PC-9 (cell line): ENCODE measurements around the gene MAP3K19. TPM values are rescaled to one million over a fixed set of nuclear protein-coding genes. Genes with fewer than 3 reads are reported as not detected.

Experiments used
- Bru-seq: library from RNA; stranded (reverse); fragments of 400-500 nt; gene quantifications from one replicate; lab custom pipeline; 2021; lab: Mats Ljungman, UMichigan
- BruChase-seq, 2 experiments: library from RNA; stranded (reverse); fragments of 400-500 nt; gene quantifications; one replicate each; lab custom pipeline; 2021; lab: Mats Ljungman, UMichigan
- BruUV-seq: library from RNA; stranded (reverse); fragments of 400-500 nt; replicated peaks from 2 replicates; lab custom pipeline; 2021; lab: Mats Ljungman, UMichigan
- CTCF ChIA-PET: fragments of 300-600 bp; sonication (Branson Sonifier 250); formaldehyde crosslinking; loops from one replicate; lab custom pipeline; 2022; ENCODE audit warnings: antibody characterized with exemption; lab: Charles Lee
- POLR2A ChIA-PET: fragments of 300-600 bp; sonication (Branson Sonifier 250); formaldehyde crosslinking; loops from one replicate; lab custom pipeline; 2022; ENCODE audit warnings: antibody characterized with exemption; ENCODE audit not compliant: unreplicated experiment; lab: Charles Lee
- DNase-seq, 2 experiments: peaks; one replicate each; pipeline versions ENCODE4 v3.0.0 to v3.0.0-alpha.2; 2015 to 2022; ENCODE audit warnings: mixed read lengths in 1 of 2
- H2AFZ ChIP-seq: fragments of 200-600 bp; sonication (generic); 2 replicates; pipeline ENCODE4 v1.8.1; 2017; ENCODE audit warnings: antibody characterized with exemption
- H3F3A ChIP-seq: fragments of 200-600 bp; sonication (generic); 2 replicates; pipeline ENCODE4 v1.8.1; 2017; ENCODE audit warnings: antibody characterized with exemption, mild to moderate bottlenecking, low read depth; ENCODE audit not compliant: insufficient read depth
- H3K27ac ChIP-seq: fragments of 200-600 bp; sonication (generic); 2 replicates; pipeline ENCODE4 v1.6.1; 2016; ENCODE audit warnings: mixed run types
- H3K27me3 ChIP-seq: fragments of 200-600 bp; sonication (generic); 2 replicates; pipeline ENCODE4 v1.6.1; 2016; ENCODE audit warnings: low read depth, mixed run types; ENCODE audit not compliant: insufficient read depth
- H3K36me3 ChIP-seq: fragments of 200-600 bp; sonication (generic); 2 replicates; pipeline ENCODE4 v1.6.1; 2016; ENCODE audit warnings: low read depth, mixed run types
- H3K4me1 ChIP-seq: fragments of 200-600 bp; sonication (generic); replicated peaks from 2 replicates; pipeline ENCODE4 v1.6.1; 2016; ENCODE audit warnings: mixed run types; ENCODE audit not compliant: insufficient read depth
- H3K4me2 ChIP-seq: fragments of 200-600 bp; sonication (generic); 2 replicates; pipeline ENCODE4 v1.6.1; 2017; ENCODE audit warnings: mixed run types
- H3K4me3 ChIP-seq: fragments of 200-600 bp; sonication (generic); 2 replicates; pipeline ENCODE4 v1.6.1; 2016; ENCODE audit warnings: mixed run types
- H3K79me2 ChIP-seq: fragments of 200-600 bp; sonication (generic); 2 replicates; pipeline ENCODE4 v1.6.1; 2017; ENCODE audit warnings: low read depth, mixed run types
- H3K9me2 ChIP-seq: fragments of 200-600 bp; sonication (generic); 2 replicates; pipeline ENCODE4 v1.8.1; 2017; ENCODE audit warnings: mild to moderate bottlenecking; ENCODE audit not compliant: insufficient read depth
- H3K9me3 ChIP-seq: fragments of 200-600 bp; sonication (generic); 2 replicates; pipeline ENCODE4 v1.8.1; 2016; ENCODE audit warnings: low read depth; ENCODE audit not compliant: insufficient read depth
- H4K20me1 ChIP-seq: fragments of 200-600 bp; sonication (generic); 2 replicates; pipeline ENCODE4 v1.8.1; 2017; ENCODE audit not compliant: insufficient read depth
- EZH2 ChIP-seq: fragments of 200-600 bp; sonication (generic); IDR thresholded peaks from 2 replicates; pipeline ENCODE4 v1.8.0; 2017; ENCODE audit warnings: antibody characterized with exemption, low read depth
- intact Hi-C: fragments of 100-400 bp; cut with micrococcal nuclease; formaldehyde crosslinking; loops from one replicate; pipeline ENCODE4 v1.10.0; 2022; ENCODE audit not compliant: unreplicated experiment
- long read RNA-seq: library from polyadenylated mRNA; stranded (forward); transcript quantifications from one replicate; pipeline ENCODE4 v2.0.0, GENCODE V29; 2022
- total RNA-seq: library from RNA; stranded (reverse); gene quantifications from 2 replicates; pipeline ENCODE4 v1.2.3, GENCODE V29; 2021
- TF ChIP-seq, protein P1 (sequence below): fragments of 200-600 bp; sonication (generic); conservative IDR thresholded peaks from 2 replicates; pipeline ENCODE4 v1.6.1; 2017; ENCODE audit warnings: mixed run types, antibody characterized with exemption, mild to moderate bottlenecking, moderate library complexity

Gene MAP3K19, protein sequence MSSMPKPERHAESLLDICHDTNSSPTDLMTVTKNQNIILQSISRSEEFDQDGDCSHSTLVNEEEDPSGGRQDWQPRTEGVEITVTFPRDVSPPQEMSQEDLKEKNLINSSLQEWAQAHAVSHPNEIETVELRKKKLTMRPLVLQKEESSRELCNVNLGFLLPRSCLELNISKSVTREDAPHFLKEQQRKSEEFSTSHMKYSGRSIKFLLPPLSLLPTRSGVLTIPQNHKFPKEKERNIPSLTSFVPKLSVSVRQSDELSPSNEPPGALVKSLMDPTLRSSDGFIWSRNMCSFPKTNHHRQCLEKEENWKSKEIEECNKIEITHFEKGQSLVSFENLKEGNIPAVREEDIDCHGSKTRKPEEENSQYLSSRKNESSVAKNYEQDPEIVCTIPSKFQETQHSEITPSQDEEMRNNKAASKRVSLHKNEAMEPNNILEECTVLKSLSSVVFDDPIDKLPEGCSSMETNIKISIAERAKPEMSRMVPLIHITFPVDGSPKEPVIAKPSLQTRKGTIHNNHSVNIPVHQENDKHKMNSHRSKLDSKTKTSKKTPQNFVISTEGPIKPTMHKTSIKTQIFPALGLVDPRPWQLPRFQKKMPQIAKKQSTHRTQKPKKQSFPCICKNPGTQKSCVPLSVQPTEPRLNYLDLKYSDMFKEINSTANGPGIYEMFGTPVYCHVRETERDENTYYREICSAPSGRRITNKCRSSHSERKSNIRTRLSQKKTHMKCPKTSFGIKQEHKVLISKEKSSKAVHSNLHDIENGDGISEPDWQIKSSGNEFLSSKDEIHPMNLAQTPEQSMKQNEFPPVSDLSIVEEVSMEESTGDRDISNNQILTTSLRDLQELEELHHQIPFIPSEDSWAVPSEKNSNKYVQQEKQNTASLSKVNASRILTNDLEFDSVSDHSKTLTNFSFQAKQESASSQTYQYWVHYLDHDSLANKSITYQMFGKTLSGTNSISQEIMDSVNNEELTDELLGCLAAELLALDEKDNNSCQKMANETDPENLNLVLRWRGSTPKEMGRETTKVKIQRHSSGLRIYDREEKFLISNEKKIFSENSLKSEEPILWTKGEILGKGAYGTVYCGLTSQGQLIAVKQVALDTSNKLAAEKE (N-terminal part only)
- not detected in 2 replicates for total RNA-seq
- percentile 4 among the genes with signal in this experiment for Bru-seq, nascent RNA
- BruChase-seq, experiment 1, labeled RNA remaining after a 2-hour chase: percentile 1 among the genes with signal in this experiment
- BruChase-seq, experiment 2, labeled RNA remaining after a 6-hour chase: percentile 2 among the genes with signal in this experiment
- long read RNA-seq: 0 reads

DNA sequence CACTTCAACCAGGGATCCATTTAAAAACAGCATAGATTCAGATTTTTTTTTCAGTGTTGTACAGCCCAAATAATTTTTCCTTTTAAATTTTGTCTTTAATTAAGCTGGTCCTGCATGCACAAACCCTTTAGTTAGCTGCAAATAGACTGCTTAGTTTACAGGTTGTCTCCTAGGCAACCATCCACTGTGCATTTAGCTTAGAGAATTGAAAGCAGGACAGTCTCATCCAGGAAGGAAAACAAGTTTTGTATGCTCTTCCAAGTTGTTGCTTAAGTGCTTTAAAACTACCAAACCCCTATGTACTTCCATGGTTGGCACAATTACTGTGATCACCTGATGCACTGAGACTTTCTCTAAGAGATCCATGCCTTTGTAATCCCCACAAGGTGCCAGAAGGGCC, at the start of gene MAP3K19:
Gene MAP3K19, minus strand, starts transcription at position 148 of the 400 bp plus-strand sequence. CDS start 22,800 bp downstream, outside the sequence.
- TF ChIP-seq, protein P1, sequence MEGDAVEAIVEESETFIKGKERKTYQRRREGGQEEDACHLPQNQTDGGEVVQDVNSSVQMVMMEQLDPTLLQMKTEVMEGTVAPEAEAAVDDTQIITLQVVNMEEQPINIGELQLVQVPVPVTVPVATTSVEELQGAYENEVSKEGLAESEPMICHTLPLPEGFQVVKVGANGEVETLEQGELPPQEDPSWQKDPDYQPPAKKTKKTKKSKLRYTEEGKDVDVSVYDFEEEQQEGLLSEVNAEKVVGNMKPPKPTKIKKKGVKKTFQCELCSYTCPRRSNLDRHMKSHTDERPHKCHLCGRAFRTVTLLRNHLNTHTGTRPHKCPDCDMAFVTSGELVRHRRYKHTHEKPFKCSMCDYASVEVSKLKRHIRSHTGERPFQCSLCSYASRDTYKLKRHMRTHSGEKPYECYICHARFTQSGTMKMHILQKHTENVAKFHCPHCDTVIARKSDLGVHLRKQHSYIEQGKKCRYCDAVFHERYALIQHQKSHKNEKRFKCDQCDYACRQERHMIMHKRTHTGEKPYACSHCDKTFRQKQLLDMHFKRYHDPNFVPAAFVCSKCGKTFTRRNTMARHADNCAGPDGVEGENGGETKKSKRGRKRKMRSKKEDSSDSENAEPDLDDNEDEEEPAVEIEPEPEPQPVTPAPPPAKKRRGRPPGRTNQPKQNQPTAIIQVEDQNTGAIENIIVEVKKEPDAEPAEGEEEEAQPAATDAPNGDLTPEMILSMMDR: no peak
- no peak for TF ChIP-seq EZH2
- H3K27me3 ChIP-seq: no peaks in the 10 kb centered on the region
- H3K79me2 ChIP-seq: peaks cover 1% of the 10 kb centered on the region
- H2AFZ ChIP-seq: no peak within 1 kb of the TSS
- no peak within 1 kb of the TSS for H3K4me3 ChIP-seq
- no peak within 1 kb of the TSS for H3K27ac ChIP-seq
- POLR2A ChIA-PET: interaction anchor here (0.6 kb wide), 1 partner anchor 490 kb away, joined by 5 read pairs; no protein-coding TSS in a partner anchor
- no peak for DNase-seq
- intact Hi-C loops: no loop called here
- no peak within 1 kb of the TSS for H3K4me2 ChIP-seq
- 0 out of 2 replicates have a peak, but pooled peaks cover 3% of the 10 kb centered on the region for H3K4me1 ChIP-seq
- no peaks in the 10 kb centered on the region for H3K9me3 ChIP-seq
- H3K36me3 ChIP-seq: no peaks in the 10 kb centered on the region
- BruUV-seq: no TSS peak
- CTCF ChIA-PET: no interaction called here
- H3K9me2 ChIP-seq: no peaks in the 10 kb centered on the region
- no peaks in the 10 kb centered on the region for H4K20me1 ChIP-seq
- H3F3A ChIP-seq: peaks cover 3% of the 10 kb centered on the region; the same call in 1 of the 2 replicates

DNA sequence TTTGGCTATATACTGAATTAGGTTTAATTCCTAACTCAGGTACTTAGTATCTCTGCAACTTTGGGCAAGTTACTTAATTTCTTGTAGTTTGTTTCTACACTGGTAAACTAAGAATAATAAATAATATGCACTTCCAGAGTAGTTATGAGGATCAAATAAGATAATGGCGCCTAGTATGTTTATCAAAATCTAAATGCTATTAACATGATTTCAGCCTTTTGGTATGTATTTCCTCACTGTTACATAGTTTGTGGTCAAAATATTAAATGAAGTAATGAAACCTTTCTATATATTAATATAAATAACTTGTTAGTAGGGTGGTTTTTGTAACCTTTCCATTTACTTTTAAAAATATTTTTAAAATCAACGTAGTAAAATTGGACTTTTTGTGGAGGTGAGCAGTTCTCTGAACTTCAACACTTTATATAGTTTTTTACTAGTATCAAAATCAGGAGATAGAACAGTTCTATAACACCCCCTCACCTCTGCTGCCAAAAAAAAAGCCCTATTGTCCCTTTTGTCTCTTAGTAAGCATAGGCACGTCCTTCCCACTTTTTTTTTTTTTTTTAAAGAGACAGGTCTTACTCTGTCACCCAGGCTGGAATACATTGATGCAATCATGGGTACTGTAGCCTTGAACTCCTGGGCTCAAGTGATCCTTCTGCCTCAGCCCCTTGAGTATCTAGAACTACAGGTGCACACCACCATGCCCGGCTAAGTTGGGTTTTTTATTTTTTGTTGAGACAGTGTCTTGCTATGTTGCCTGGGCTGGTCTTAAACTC, 49.6 kb upstream of the MAP3K19 start:
- no peaks in the 10 kb centered on the region for H3K27me3 ChIP-seq
- H4K20me1 ChIP-seq: peaks cover 3% of the 10 kb centered on the region; the same call in 1 of the 2 replicates
- no peaks in the 10 kb centered on the region for H3K9me3 ChIP-seq
- no peaks in the 10 kb centered on the region for H3K4me1 ChIP-seq
- peaks cover 14% of the 10 kb centered on the region for H3K36me3 ChIP-seq
- intact Hi-C loops: no loop called here
- no peak for DNase-seq
- H2AFZ ChIP-seq: no peak overlapping the region
- BruUV-seq: no TSS peak
- POLR2A ChIA-PET: no interaction called here
- no peaks in the 10 kb centered on the region for H3K79me2 ChIP-seq
- no peak overlapping the region for H3K27ac ChIP-seq
- H3K4me3 ChIP-seq: no peak overlapping the region
- TF ChIP-seq, protein P1: no peak
- TF ChIP-seq EZH2: no peak
- no peaks in the 10 kb centered on the region for H3F3A ChIP-seq
- H3K4me2 ChIP-seq: no peak overlapping the region
- CTCF ChIA-PET: no interaction called here
- no peaks in the 10 kb centered on the region for H3K9me2 ChIP-seq
